HL-60 (cell line): ENCODE measurements around the gene NUDT12.

Experiments used
- DNase-seq, 2 experiments: peaks; one replicate each; pipeline ENCODE4 v3.0.0-alpha.2; 2010 to 2020; ENCODE audit warnings: low read depth in 1 of 2, low spot score in 1 of 2
- H3K27ac ChIP-seq: fragments of 250-450 bp; sonication (Bioruptor Pico); replicated peaks from 2 replicates; pipeline ENCODE4 v1.5.1; 2020; ENCODE audit warnings: mild to moderate bottlenecking, moderate library complexity
- H3K27me3 ChIP-seq: fragments of 250-450 bp; sonication (Bioruptor Pico); 2 replicates; pipeline ENCODE4 v1.5.1; 2021; ENCODE audit warnings: mild to moderate bottlenecking, moderate library complexity; ENCODE audit not compliant: insufficient read depth, poor library complexity, severe bottlenecking
- H3K4me3 ChIP-seq: replicated peaks from 2 replicates; pipeline ENCODE4 v1.5.1; 2011; ENCODE audit warnings: mild to moderate bottlenecking, control low read depth, low read length; ENCODE audit not compliant: insufficient read depth
- GABPA ChIP-seq: IDR thresholded peaks from 2 replicates; pipeline ENCODE4 v1.6.1; 2012; ENCODE audit warnings: low read depth
- POLR2AphosphoS5 ChIP-seq: IDR thresholded peaks from 2 replicates; pipeline ENCODE4 v1.6.1; 2012; ENCODE audit warnings: low read depth
- SPI1 ChIP-seq: IDR thresholded peaks from 2 replicates; pipeline ENCODE4 v1.6.1; 2012; ENCODE audit warnings: low read depth, mild to moderate bottlenecking, borderline replicate concordance
- TF ChIP-seq, protein P1 (sequence below): IDR thresholded peaks from one replicate; pipeline ENCODE4 v1.5.1; 2011; ENCODE audit warnings: low read length, control low read depth, inconsistent platforms; ENCODE audit not compliant: insufficient read depth
- TF ChIP-seq, protein P2 (sequence below): IDR thresholded peaks from 2 replicates; pipeline ENCODE4 v1.6.1; 2012; ENCODE audit warnings: low read depth; ENCODE audit not compliant: insufficient replicate concordance

Gene NUDT12

DNA sequence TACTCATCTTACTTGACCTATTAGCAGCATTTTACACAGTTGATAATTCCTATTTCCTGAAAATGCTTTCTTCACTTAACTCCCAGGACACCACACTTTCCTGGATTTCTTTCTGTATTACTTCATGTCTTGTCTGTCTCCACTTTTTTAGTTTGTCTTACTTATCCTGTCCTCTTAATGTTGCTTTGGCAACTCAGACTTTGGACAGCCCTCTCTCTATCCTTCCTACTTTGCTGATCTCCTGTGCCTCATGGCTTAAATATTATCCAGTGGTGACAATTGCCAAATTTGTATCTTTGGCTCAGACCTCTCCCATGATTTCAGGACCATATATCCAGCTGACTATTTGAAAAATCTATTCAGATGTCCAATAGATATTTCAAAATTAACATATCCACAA lies 39.8 kb upstream of the NUDT12 start:
- TF ChIP-seq, protein P1, sequence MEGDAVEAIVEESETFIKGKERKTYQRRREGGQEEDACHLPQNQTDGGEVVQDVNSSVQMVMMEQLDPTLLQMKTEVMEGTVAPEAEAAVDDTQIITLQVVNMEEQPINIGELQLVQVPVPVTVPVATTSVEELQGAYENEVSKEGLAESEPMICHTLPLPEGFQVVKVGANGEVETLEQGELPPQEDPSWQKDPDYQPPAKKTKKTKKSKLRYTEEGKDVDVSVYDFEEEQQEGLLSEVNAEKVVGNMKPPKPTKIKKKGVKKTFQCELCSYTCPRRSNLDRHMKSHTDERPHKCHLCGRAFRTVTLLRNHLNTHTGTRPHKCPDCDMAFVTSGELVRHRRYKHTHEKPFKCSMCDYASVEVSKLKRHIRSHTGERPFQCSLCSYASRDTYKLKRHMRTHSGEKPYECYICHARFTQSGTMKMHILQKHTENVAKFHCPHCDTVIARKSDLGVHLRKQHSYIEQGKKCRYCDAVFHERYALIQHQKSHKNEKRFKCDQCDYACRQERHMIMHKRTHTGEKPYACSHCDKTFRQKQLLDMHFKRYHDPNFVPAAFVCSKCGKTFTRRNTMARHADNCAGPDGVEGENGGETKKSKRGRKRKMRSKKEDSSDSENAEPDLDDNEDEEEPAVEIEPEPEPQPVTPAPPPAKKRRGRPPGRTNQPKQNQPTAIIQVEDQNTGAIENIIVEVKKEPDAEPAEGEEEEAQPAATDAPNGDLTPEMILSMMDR = no peak
- TF ChIP-seq, protein P2, sequence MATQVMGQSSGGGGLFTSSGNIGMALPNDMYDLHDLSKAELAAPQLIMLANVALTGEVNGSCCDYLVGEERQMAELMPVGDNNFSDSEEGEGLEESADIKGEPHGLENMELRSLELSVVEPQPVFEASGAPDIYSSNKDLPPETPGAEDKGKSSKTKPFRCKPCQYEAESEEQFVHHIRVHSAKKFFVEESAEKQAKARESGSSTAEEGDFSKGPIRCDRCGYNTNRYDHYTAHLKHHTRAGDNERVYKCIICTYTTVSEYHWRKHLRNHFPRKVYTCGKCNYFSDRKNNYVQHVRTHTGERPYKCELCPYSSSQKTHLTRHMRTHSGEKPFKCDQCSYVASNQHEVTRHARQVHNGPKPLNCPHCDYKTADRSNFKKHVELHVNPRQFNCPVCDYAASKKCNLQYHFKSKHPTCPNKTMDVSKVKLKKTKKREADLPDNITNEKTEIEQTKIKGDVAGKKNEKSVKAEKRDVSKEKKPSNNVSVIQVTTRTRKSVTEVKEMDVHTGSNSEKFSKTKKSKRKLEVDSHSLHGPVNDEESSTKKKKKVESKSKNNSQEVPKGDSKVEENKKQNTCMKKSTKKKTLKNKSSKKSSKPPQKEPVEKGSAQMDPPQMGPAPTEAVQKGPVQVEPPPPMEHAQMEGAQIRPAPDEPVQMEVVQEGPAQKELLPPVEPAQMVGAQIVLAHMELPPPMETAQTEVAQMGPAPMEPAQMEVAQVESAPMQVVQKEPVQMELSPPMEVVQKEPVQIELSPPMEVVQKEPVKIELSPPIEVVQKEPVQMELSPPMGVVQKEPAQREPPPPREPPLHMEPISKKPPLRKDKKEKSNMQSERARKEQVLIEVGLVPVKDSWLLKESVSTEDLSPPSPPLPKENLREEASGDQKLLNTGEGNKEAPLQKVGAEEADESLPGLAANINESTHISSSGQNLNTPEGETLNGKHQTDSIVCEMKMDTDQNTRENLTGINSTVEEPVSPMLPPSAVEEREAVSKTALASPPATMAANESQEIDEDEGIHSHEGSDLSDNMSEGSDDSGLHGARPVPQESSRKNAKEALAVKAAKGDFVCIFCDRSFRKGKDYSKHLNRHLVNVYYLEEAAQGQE = no peak
- TF ChIP-seq SPI1 (no peak), GABPA (no peak), POLR2AphosphoS5 (no peak)
- no peak for DNase-seq
- Histone ChIP-seq H3K4me3 (no peak overlapping the region), H3K27ac (no peak overlapping the region), H3K27me3 (no peaks in the 10 kb centered on the region)

DNA sequence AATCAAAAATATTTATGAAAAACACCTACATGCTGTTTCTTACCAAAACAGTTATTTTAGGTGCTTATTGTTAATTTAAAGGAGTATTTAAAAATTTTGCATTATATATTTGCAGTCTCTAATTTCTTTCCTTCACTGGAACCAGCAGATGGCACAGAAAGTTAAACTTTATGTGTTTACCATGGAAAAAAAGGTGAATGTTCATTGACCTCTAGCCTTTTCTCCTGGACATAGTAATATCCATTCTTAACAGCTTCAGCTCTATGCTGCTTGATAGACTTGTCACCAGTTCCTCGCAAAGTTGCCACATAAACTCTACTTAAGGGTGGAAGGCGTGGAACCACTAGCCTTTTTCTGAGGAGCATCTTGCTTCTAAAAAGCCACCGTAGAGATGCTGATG lies 38.7 kb upstream of the NUDT12 start:
- DNase-seq = no peak
- Histone ChIP-seq H3K27ac (no peak overlapping the region), H3K4me3 (no peak overlapping the region), H3K27me3 (no peaks in the 10 kb centered on the region)
- TF ChIP-seq, protein P1 = no peak
- TF ChIP-seq GABPA (no peak), POLR2AphosphoS5 (no peak), SPI1 (no peak)
- TF ChIP-seq, protein P2 = no peak

DNA sequence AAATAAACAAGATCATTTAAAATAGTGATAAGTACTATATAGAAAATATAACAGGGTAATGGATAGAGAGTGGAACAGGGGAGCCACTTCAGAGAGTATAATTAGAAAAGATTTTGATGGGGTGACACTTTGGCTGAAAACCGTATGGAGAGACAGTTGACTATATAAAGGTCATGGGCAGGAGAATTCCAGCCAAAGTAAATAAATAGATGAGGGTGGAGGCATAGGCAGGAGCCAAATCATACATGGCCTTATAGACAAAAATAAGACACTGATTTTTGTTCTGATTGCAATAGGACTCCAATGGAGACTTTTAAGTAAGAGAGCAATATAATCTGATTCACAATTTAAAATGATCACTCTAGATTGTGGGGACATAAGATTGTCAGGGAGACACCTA lies 37.5 kb upstream of the NUDT12 start:
- Histone ChIP-seq H3K4me3 (no peak overlapping the region), H3K27ac (no peak overlapping the region), H3K27me3 (no peaks in the 10 kb centered on the region)
- TF ChIP-seq, protein P1 = no peak
- no peak for TF ChIP-seq POLR2AphosphoS5
- TF ChIP-seq, protein P2 = no peak
- no peak for TF ChIP-seq SPI1
- no peak for TF ChIP-seq GABPA
- no peak for DNase-seq
